ENCODE measurements around the gene UBXN2A. TPM values are rescaled to one million over a fixed set of nuclear protein-coding genes. Genes with fewer than 3 reads are reported as not detected.

Gene UBXN2A
- total and polyA plus RNA-seq, 7 donors: 12.0 to 33.9 (median 20.7) TPM

- Histone ChIP-seq H3K36me3 (ENCODE audit: insufficient read depth in 1 of 2, low read depth in 1 of 2) (no peaks in the 10 kb centered on the region), H3K4me1 (peaks cover 25% of the 10 kb centered on the region), H3K9me3 (no peaks in the 10 kb centered on the region), H3K27ac (no peak overlapping the region), H3K27me3 (ENCODE audit: insufficient read depth in 3 of 3, low read length in 2 of 3) (no peaks in the 10 kb centered on the region), H3K4me3 (no peak overlapping the region)
- ATAC-seq (no peak), DNase-seq (no peak)
- WGBS, 3 donors: 89 to 94% (median 92%) methylated on average over 2 of the region's 2 CpGs
- TF ChIP-seq, protein P1, sequence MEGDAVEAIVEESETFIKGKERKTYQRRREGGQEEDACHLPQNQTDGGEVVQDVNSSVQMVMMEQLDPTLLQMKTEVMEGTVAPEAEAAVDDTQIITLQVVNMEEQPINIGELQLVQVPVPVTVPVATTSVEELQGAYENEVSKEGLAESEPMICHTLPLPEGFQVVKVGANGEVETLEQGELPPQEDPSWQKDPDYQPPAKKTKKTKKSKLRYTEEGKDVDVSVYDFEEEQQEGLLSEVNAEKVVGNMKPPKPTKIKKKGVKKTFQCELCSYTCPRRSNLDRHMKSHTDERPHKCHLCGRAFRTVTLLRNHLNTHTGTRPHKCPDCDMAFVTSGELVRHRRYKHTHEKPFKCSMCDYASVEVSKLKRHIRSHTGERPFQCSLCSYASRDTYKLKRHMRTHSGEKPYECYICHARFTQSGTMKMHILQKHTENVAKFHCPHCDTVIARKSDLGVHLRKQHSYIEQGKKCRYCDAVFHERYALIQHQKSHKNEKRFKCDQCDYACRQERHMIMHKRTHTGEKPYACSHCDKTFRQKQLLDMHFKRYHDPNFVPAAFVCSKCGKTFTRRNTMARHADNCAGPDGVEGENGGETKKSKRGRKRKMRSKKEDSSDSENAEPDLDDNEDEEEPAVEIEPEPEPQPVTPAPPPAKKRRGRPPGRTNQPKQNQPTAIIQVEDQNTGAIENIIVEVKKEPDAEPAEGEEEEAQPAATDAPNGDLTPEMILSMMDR (IDR thresholded peaks at IDR 0.05): no peak
- intact Hi-C loops (cut with DNase I): no loop called here
Observed at GRCh38 chr2:23903034-23903433, 37.2 kb upstream of the UBXN2A start.

DNA sequence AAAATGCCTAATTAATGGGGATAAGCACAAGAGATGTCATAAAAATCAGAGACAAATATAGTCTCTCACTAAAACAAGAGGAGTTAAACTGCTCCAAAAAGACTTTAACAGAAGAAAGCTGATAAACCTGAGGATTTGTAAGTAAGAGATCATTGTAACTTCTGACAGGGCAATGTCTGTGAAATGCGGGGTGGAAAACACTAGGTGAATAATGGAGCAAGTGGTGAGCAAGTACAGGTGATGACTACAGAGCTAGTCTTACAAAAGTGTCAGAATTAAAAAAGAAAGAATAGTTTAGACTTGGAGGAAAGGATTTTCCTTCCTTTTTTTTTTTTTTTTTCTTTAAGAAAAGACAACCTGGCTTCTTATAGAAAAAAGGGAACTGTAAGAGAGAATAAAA is 36.0 kb upstream of the UBXN2A start:
- TF ChIP-seq, protein P1 (IDR thresholded peaks at IDR 0.05): no peak
- no peak for ATAC-seq
- no peaks in the 10 kb centered on the region for H3K36me3 ChIP-seq (ENCODE audit: insufficient read depth in 1 of 2, low read depth in 1 of 2)
- DNase-seq: no peak
- no peaks in the 10 kb centered on the region for H3K27me3 ChIP-seq (ENCODE audit: insufficient read depth in 3 of 3, low read length in 2 of 3)
- H3K27ac ChIP-seq: no peak overlapping the region
- WGBS, 3 donors: 85 to 89% (median 87%) methylated on average over 1 of the region's 1 CpG
- no peaks in the 10 kb centered on the region for H3K9me3 ChIP-seq
- H3K4me3 ChIP-seq: no peak overlapping the region
- intact Hi-C loops (cut with DNase I): no loop called here
- peaks cover 25% of the 10 kb centered on the region for H3K4me1 ChIP-seq

DNA sequence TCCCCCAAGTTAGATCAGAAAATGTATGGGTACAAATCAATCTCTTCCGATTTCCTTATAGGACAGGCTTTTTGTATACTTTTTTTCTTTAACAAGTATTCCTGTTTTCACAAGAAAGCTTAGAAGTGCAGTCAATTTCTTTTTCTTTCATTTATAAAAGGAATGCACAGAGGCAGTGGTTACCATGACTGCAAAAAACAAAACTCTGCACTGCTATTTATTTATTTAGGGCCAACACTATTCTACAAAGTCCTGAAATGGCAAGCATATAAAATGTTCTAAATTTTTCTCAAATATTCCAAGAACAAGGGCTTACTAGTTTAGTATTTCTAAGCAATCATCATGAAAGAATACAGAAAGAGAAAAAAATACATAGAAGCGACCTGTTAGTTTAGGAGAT is 35.6 kb upstream of the UBXN2A start:
- TF ChIP-seq, protein P1 (IDR thresholded peaks at IDR 0.05): no peak
- DNase-seq (no peak), ATAC-seq (no peak)
- H3K9me3 ChIP-seq: no peaks in the 10 kb centered on the region
- H3K27ac ChIP-seq: no peak overlapping the region
- peaks cover 25% of the 10 kb centered on the region for H3K4me1 ChIP-seq
- 84 to 93% (median 89%) methylated on average over 2 of the region's 2 CpGs for WGBS, 3 donors
- intact Hi-C loops (cut with DNase I): no loop called here
- no peaks in the 10 kb centered on the region for H3K36me3 ChIP-seq (ENCODE audit: insufficient read depth in 1 of 2, low read depth in 1 of 2)
- H3K4me3 ChIP-seq: no peak overlapping the region
- no peaks in the 10 kb centered on the region for H3K27me3 ChIP-seq (ENCODE audit: insufficient read depth in 3 of 3, low read length in 2 of 3)

GRCh38 chr2:23905155-23905554 is 35.1 kb upstream of the UBXN2A start:
- Histone ChIP-seq H3K36me3 (ENCODE audit: insufficient read depth in 1 of 2, low read depth in 1 of 2) (no peaks in the 10 kb centered on the region), H3K27me3 (ENCODE audit: insufficient read depth in 3 of 3, low read length in 2 of 3) (no peaks in the 10 kb centered on the region), H3K27ac (no peak overlapping the region), H3K9me3 (no peaks in the 10 kb centered on the region), H3K4me3 (no peak overlapping the region), H3K4me1 (peaks cover 25% of the 10 kb centered on the region)
- 55 to 77% (median 57%) methylated on average over 2 of the region's 2 CpGs for WGBS, 3 donors
- ATAC-seq (peak in 1 of 4 donors; percentile 14), DNase-seq (no peak)
- TF ChIP-seq, protein P1 (IDR thresholded peaks at IDR 0.05): no peak
- intact Hi-C loops (cut with DNase I): no loop called here

DNA sequence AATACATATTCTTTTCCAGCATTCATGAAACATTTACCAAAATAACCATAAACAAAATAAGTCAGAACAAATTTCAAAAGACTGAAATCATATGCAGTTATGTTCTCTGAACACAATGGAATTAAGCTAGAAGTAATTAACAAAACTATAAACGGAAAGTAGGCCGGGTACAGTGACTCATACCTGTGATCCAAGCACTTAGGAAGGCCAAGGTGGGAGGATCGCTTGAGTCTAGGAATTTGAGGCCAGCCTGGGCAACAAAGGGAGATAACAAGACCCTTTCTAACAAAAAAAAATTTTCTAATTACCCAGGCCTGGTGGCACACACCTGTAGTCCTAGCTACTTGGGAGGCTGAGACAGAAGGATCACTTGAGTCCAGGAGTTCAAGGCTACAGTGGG is 28.2 kb upstream of the UBXN2A start:
- no peak overlapping the region for H3K4me3 ChIP-seq
- ATAC-seq (peak in 2 of 4 donors; percentile 30 to 71), DNase-seq (no peak)
- intact Hi-C loops (cut with DNase I): no loop called here
- no peaks in the 10 kb centered on the region for H3K27me3 ChIP-seq (ENCODE audit: insufficient read depth in 3 of 3, low read length in 2 of 3)
- H3K36me3 ChIP-seq (ENCODE audit: insufficient read depth in 1 of 2, low read depth in 1 of 2): no peaks in the 10 kb centered on the region
- peaks cover 17% of the 10 kb centered on the region for H3K4me1 ChIP-seq
- 77 to 82% (median 82%) methylated on average over 3 of the region's 3 CpGs for WGBS, 3 donors
- H3K9me3 ChIP-seq: no peaks in the 10 kb centered on the region
- no peak overlapping the region for H3K27ac ChIP-seq
- TF ChIP-seq, protein P1 (IDR thresholded peaks at IDR 0.05): no peak
